Measurements from ENCODE around the gene ACSF3. TPM values are rescaled to one million over a fixed set of nuclear protein-coding genes. Genes with fewer than 3 reads are reported as not detected.

The ACSF3 gene
- total RNA-seq, 1 donor from 2014 or later = 32.0 TPM

DNA sequence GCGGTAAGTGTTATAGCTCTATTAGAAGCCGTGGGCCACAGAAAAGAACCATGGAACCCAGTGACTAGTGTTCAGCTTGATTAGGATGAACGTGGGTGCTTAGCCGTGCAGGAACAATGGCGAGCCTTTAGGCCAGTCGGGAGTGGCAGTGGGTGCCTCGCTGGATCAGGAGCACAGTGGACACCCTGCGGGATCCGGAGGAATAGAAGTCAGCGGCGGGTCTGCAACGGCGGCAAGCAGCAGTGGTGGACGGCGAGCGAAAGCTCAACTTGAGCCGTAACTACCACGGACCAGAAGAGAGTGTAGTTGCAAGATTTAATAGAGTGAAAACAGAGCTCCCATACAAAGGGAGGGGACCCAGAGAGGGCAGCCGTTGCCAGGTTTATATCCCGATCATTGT lies 40.6 kb downstream of the ACSF3 start:
- ATAC-seq = no peak
- Histone ChIP-seq H3K27me3 (no peaks in the 10 kb centered on the region), H3K4me1 (no peaks in the 10 kb centered on the region), H3K36me3 (peaks cover 37% of the 10 kb centered on the region), H3K4me3 (no peak overlapping the region), H3K9me3 (no peaks in the 10 kb centered on the region), H3K27ac (no peak overlapping the region)
- peak; percentile 39 for DNase-seq
- TF ChIP-seq, protein P1, sequence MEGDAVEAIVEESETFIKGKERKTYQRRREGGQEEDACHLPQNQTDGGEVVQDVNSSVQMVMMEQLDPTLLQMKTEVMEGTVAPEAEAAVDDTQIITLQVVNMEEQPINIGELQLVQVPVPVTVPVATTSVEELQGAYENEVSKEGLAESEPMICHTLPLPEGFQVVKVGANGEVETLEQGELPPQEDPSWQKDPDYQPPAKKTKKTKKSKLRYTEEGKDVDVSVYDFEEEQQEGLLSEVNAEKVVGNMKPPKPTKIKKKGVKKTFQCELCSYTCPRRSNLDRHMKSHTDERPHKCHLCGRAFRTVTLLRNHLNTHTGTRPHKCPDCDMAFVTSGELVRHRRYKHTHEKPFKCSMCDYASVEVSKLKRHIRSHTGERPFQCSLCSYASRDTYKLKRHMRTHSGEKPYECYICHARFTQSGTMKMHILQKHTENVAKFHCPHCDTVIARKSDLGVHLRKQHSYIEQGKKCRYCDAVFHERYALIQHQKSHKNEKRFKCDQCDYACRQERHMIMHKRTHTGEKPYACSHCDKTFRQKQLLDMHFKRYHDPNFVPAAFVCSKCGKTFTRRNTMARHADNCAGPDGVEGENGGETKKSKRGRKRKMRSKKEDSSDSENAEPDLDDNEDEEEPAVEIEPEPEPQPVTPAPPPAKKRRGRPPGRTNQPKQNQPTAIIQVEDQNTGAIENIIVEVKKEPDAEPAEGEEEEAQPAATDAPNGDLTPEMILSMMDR (IDR thresholded peaks at IDR 0.05) = no peak
- intact Hi-C loops (cut with DNase I) = no loop called here

DNA sequence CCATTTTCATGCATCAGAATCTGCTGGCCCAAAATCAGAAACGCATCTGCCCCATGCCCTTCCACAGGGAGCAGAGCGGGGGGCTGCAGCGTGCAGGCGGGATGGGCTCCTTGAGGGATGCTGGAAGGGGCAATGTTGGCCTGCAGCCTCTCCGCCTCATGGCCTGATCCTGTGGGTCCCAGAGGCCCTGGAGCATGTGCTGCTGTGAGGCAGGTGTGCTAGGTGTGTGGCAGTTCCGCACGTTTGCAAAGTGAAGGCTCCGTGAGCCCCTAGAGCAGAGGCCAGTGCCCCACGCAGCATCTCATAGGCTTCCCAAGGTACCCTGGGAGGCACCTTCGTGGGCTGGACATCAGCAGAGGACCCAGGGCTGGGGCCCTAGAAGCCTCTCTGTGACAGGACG lies 41.5 kb downstream of the ACSF3 start:
- DNase-seq (peak; percentile 33), ATAC-seq (no peak)
- intact Hi-C loops (cut with DNase I) = no loop called here
- Histone ChIP-seq H3K27ac (no peak overlapping the region), H3K4me1 (no peaks in the 10 kb centered on the region), H3K9me3 (no peaks in the 10 kb centered on the region), H3K4me3 (no peak overlapping the region), H3K36me3 (peaks cover 41% of the 10 kb centered on the region), H3K27me3 (no peaks in the 10 kb centered on the region)
- TF ChIP-seq, protein P1 (IDR thresholded peaks at IDR 0.05) = no peak

DNA sequence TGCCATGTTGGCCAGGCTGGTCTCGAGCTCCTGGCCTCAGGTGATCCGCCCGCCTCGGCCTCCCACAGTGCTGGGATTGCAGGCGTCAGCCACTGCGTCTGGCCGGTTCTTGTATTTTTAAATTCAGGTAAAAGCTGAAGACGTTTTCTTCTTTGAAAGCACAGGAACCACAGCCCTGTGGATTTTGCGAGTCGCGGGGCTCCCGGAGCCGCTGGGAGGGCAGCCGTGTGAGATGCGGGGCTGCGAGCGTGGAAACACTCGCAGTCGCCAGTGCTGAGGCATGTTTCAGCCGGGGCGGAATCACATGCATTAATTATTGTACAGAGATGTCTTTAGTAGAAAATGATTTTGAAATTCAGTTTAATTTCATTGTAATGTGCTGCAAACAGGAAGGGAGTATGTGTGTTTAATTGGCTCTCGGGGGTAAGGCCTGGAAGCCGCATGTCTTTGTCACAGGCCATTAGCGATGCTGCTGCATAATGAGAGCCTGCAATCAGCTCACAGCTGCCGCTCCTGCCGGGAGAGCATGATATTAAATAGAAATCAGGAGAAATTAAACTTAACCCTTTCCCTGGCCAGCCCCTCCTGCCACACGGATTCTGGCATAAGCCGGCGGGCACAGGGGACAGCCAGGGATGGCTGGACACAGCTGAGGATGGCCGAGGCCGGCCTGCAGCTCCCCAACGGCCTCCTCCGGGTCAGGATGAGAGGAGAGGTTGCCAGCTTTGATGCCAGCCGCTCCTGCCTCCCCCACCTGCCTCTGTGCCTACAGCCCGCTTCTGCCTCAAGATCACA lies 42.5 kb downstream of the ACSF3 start:
- Histone ChIP-seq H3K4me1 (no peaks in the 10 kb centered on the region), H3K9me3 (no peaks in the 10 kb centered on the region), H3K27ac (no peak overlapping the region), H3K4me3 (no peak overlapping the region), H3K27me3 (no peaks in the 10 kb centered on the region), H3K36me3 (peaks cover 50% of the 10 kb centered on the region)
- intact Hi-C loops (cut with DNase I) = no loop called here
- peak; percentile 37 for DNase-seq
- TF ChIP-seq, protein P1 (IDR thresholded peaks at IDR 0.05) = no peak
- no peak for ATAC-seq

DNA sequence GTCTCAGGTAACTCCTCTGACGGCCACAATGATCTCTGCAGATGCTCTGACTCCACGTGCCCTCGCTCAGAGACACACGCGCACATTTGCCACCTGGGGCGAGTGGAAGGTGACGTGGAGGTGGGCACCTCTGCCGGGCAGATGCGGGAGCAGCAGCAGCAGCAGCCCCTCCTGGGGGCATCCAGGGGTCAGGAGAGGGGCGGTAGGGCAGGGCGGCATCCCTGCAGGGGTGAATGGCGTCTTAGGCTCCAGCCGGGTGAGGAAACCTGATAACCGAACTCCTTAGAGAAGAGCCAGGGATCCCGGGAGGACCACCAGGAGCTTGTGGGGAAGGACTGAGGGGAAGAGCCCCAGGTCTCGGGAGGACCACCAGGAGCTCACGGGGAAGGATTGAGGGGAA lies 43.3 kb downstream of the ACSF3 start:
- H3K9me3 ChIP-seq = no peaks in the 10 kb centered on the region
- no peak overlapping the region for H3K27ac ChIP-seq
- no peaks in the 10 kb centered on the region for H3K27me3 ChIP-seq
- no peak for ATAC-seq
- peaks cover 56% of the 10 kb centered on the region for H3K36me3 ChIP-seq
- peak; percentile 47 for DNase-seq
- TF ChIP-seq, protein P1 (IDR thresholded peaks at IDR 0.05) = no peak
- intact Hi-C loops (cut with DNase I) = no loop called here
- no peak overlapping the region for H3K4me3 ChIP-seq
- no peaks in the 10 kb centered on the region for H3K4me1 ChIP-seq

DNA sequence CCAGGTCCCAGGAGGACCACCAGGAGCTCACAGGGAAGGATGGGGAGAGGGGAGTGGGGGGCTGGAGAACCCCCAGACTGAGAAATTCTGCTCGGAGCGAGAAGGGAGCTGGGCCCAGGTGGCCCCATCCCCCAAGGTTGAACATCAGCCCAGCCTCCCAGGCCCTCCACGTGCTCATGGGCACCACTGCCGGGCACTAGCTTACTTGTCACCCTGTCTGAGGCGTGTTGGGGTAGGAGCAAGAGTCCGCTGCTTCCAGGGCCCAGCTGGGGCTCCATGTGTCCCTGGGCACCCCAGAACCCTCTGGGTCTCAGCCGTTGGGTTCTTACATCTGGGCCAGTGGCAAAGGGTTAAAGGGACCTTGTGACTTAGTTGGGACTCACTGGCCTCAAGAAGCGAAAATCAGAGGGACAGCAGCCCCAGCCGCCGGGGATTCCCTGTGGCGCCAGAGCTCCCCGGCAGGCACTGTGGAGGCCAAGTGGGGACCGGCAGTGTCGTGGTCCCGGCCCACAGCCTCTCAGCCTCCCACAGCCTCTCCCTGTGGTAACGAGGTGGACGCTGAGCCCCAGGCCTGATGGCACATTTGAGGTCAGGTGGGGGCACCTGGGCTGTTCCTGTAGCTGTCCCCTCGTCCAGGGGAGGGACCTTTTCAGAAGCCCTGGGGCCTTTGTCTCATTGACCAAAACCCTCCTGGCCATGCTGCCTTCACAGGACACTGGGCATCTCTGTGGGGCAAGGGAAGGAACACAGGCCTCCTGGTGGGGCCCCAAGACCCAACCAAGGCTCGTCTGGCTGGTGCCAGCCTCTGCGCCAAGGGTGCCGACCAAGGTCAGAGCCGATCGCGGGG lies 44.2 kb downstream of the ACSF3 start:
- H3K36me3 ChIP-seq = peaks cover 54% of the 10 kb centered on the region

More for the DNA sequence above, 44.2 kb downstream of the ACSF3 start:
- intact Hi-C loops (cut with DNase I) = no loop called here
- H3K27ac ChIP-seq = no peak overlapping the region
- TF ChIP-seq, protein P1 (IDR thresholded peaks at IDR 0.05) = no peak
- H3K4me3 ChIP-seq = no peak overlapping the region
- no peaks in the 10 kb centered on the region for H3K27me3 ChIP-seq
- no peaks in the 10 kb centered on the region for H3K4me1 ChIP-seq
- no peak for ATAC-seq
- H3K9me3 ChIP-seq = no peaks in the 10 kb centered on the region
- peak; percentile 51 for DNase-seq

All from upper lobe of right lung (tissue), 1 donor.